HG02870 (cell line): ENCODE measurements around the gene MRPL49.
"Not testable (repeated sequence)": the region's sequence is repeated elsewhere in the genome, so short reads cannot be mapped to it uniquely, and the experiment has no call there.

Source experiments
- ATAC-seq: cut with Tn5 transposase; IDR thresholded peaks from one replicate; pipeline ENCODE4 v1.9.1; 2021; ENCODE audit warnings: mild to moderate bottlenecking, moderate library complexity; ENCODE audit not compliant: unreplicated experiment

Gene MRPL49

DNA sequence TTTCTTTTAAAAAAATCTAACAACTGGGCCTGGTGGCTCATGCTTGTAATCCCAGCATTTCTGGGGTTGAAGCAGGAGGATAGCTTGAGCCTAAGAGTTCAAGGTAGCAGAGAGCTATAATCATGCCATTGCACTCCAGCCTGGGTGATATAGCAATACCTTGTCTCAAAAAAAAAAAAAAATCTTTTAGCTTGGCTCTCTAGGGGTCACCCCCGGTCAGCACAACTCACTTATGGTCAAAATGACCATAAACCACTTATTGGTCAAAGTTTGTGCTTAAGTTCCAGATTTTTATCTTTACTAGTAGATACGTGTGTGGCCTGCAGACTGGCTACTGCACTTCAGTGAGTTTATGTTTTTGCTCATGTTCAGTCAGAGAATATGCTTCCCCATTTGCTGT is 41.6 kb downstream of the MRPL49 start:
- no peak for ATAC-seq

DNA sequence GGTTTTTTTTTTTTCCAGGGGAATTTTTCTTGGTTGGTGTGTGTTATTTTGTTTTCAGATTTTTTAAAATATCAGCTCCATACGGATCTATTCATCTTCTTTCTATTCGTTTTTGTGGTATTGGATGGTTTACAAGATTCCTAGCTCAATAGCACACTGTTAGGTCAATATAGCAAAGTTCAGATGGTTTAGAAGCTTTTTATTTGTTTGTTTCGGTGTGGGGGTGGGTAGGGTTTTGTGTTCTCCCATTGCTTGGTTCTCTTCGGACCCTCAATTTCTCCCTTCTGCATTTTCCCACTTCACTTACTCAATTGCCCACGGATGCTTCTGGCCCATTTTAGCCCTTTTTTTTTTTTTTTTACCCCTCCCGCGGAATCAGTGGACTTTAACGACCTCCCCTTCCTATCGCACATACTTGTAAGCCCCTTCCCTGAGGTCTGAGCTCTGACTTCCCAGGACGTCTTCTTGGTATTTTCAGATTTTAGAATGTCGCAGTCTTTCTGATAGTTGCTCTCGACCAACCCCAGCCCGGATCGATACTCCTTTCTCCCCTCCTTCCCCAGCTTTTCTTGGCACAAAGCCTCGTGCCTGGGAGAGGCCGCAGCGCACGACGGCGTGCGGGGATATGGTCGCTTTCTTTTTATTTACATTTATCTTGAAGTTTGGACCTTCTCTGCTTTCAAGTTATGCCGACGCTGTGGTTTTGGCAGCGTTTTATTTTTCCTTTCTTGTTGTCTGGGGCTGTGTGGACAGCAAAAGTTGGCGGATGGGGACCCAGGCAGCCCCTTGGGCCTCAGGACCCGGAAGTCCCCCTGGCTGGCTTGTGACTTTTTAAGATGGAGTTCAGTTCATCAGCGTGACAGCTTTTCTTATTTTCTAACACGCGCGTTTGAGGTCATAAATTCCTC is 43.5 kb downstream of the MRPL49 start:
- ATAC-seq, result no peak

DNA sequence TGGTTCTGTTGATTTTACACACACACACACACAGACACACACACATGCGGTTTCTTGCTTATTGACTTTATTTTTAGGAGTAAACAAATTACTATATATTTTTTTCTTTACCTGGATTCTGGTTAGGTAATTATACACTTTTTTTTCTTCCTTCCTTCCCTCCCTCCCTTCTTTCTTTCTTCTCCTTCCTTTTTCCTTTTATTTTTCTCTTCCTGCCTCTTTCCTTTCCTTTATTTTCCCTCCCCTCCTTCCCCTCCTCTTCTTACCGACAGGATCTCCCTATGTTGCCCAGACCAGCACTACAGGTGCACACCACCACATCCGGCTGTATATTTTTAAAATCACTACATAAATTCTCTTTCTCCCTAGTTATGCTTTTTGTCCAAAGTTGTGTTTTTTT is 44.8 kb downstream of the MRPL49 start:
- ATAC-seq, result no peak

- no peak for ATAC-seq
Observed at GRCh38 chr11:65167656-65168055, 45.5 kb downstream of the MRPL49 start.

- no peak for ATAC-seq
Observed at GRCh38 chr11:65169164-65169641, 47.1 kb downstream of the MRPL49 start.

DNA sequence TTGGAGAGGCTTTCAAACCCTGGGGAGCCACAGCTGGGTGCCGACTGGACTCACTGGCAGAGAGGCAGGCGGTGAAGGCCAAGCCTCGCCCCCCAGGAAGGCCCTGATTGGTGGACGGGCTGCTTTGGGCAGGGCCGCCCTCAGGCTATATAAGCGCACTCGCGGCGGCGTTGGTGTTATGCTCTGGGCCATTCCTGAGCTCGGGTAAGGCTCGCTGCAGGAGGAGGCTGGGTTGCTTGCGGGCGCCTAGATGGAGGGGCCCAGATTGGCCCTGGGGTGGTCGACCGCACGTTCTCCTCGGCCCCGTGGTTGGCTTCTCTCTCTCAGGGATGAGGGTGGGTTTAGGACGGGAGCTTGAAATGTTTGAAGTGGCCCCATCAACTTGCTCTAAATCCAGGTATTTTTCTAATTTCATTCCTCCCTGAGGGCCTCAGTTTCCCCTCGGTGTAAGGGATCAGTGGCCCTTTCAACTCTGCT is 48.0 kb downstream of the MRPL49 start, which contains the start of gene SPDYC:
Gene SPDYC, plus strand, starts transcription at position 176 of the 477 bp plus-strand sequence. CDS start 1,125 bp downstream, outside the sequence.
- ATAC-seq, result no peak

GRCh38 chr11:65172600-65172999 is 50.5 kb downstream of the MRPL49 start:
- ATAC-seq, result no peak

- ATAC-seq, result not testable (repeated sequence)
Observed at GRCh38 chr11:65174571-65175010, 52.5 kb downstream of the MRPL49 start.
